Suppressor macrophage (primary cell): ENCODE data around the gene RBMS1.

Experiments
- DNase-seq, 4 experiments: peaks; one replicate each; pipeline ENCODE4 v3.0.0-alpha.2; 2020 to 2022

The RBMS1 gene

DNA sequence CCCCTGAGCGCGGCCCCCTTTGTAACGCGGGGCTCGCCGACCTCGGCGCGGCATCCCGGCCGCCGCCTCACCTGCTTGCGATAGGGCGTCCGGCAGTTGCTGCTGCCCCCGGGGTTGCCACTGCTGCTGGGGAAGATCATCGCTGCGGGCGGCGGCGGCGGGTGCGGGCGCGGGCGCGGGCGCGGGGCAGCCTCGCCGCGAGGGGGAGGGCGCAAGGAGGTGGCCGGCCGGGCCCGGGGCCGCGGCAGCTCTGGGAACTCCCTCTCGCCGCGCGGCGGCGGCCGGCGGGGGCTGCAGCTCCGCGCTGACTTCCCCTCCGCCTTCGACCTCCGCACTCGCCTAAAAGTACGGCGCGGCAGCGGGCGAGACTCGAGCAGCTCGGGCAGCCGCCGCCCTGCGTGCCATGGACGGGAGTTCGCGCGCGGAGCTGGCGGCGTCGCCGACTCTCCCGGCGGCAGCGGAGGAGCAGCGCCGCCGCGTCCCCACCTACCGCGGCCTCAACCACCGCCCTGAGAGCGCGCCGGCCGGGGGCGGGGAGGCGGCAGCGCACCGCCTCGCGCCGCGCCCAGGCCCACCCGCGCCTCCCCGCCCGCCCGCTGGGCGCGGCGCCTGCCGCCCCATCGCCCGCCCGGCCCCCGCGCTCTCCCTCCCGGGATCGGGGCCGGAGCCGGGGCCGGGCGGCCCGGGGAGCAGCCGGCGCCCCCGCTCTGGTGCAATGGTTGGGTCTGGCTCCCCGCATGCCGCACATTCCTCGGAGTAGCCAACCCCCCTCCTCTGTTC, 86.0 kb downstream of the RBMS1 start:
- peak; percentile 77 to 91 (median 86) for DNase-seq

DNA sequence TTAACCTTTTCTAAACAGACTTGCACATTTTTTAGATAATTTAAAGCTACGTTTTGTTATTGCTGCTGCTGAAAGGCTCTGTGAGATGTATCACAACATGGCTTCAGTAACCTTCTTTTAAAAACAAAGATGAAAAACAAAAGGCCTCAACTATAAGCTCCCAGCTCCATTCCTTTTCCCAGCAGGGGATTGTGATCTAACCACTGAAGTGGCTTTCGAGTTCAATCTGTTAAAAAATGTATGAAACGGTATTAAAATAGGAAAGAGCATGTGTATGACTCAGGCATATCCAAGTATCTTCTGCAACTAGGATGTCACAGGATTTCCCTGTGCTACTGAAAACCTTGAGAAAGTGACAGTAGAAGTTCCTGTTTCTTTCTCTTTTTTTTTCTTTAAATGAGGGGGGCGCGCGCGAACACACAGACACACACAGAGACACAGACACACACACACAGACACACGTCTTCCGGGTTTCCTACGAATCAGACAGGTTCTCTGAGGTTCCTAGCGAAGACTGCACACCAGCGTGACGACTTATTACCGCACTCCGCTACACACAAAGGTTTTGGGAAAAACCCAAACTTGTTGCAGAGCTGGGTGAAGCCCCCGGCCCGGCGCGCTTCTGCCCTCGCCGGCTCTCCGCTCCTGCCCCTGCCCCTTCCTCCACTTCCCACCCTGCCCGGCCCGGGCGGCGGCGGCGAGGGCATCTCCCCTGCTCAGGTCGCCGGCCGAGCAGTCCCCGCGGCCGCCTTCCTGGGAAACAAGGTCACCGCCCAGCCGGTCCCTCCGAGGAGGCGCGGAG, 86.8 kb downstream of the RBMS1 start:
- peak; percentile 80 to 93 (median 88) for DNase-seq

DNA sequence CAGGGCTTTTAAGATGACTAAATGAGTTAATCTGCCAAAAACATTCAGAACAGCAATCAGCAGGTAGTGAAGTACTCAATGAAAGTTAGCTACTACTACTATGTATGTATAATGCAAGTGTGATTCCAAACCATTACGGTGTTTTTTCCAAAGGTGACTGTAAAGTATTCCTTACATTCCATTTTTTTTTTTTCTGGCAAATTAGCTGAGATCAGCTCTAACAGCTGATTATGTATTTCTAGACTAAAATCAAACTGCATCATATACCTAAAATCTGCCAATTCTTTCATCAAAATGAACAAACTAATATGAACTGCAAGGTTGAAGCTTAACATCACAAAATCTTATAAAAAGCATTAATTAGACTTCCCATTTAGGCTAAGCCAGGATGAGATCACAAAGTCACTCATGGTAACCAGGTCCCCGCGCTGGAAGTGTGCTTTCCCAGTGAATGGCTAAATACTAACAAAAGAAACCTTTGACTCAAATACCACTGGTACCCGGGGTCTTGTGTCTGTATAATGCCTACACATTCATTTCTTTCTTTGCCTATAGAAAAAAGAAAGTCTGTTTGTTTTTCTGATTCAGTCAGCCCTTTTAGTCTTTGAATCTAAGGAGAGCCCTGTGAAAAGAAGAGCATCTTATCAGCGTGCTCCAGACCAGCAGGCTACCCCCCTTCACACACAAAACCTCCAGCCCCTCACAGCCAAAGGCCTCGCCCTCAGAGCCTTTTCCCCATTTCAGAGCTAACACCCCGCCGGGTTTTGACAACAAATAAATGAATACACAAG, 88.3 kb downstream of the RBMS1 start:
- DNase-seq: peak in 1 of 4 experiments; percentile 17

DNA sequence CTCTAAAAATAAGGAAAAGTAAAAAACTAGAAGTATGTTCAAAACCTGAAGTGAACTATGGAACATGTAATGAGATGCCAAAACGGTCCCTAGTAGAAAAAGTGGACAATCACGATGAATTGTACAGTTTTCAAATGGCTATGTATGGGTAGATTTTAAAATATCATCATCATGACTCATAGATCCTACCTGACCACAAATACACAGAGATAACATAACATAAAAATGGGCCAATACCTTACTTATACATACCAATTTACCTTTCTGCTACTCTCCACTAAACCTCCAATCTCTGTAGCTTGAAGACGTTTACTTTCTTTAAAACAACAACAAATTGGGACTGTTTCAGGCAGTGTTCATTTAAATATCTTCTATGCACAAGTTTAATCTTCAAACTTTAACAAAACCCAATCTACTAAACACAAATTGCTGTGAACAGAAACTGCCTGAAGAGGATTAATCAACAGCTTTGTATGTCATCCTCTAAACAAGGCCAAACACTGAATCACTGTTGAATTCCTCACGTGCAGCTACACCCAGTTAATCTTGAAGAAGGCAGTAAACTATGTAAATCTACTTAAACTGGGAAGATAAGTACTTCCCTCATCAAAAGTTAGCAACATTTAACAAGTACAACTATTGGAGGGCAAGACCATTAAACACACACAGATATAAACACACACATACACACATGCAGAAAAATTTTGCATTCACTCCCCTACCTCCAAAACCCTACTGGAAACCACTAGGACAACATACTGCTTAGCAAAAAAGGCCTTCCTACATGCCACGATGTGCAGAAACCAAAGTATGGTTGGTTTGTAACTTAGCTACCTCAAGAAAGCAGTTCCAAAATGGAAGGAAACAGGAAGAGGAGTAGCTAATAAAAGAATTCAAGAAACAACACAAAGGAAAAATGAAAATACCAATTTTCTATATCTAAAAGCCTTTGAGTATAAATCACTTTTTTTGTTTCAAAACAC, 90.3 kb downstream of the RBMS1 start:
- DNase-seq: peak in 1 of 4 experiments; percentile 23

DNA sequence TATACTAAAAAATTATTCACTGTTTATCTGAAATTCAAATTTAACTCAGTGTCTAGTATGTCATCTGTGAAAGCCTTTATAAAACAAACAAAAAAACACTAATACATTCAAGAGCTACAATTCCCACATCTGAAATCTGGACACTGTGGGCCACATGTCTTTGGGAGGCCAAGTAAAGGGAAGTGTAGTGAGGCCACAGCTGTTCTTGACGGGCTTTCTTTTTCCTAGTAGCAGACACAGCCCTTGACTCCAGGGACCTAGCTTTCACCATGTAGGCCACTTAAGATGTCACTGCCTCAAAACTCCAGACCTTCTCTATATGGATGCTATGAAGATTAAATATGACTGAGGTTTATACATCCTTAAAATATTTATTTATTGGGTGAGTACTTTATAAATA, 91.1 kb downstream of the RBMS1 start:
- peak in 3 of 4 experiments; percentile 50 to 61 (median 54) for DNase-seq

DNA sequence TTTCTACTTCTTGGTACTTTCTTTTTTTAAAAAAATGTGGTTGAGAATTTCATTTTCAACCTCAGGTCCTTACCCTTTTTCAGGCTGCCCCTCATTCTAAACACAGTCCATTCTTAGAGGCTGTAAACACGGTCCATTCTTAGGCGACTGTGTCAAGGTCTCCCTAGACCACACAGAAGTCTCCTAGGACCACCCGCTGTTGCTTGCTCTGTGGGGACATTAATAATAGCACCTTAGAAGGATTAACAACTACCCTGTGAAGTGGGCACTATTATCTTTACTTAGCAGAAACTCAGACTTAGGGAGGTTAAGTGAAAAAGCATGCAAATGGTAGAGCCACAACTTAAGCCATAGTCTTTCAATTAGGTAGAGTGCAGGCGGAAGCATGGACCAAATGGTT, 91.7 kb downstream of the RBMS1 start:
- no peak for DNase-seq

DNA sequence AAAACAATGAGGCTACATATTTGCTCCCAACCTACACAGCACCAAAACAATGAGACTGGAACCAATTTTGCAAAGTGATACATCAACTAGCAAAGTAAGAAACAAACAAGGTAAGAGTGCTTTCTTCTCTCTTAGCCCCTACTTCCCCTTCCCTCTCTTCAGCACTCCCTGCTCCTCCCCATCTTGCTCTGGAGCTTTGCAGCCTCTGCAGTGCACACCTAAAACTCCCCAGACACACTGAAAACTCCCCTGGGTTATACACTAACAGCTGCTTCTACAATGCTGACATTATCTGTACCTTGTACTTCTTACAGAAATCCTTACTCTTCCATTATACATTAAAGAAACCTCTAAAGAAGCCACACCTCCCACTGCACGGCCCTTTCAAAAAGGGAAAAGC, 93.7 kb downstream of the RBMS1 start:
- DNase-seq: no peak

DNA sequence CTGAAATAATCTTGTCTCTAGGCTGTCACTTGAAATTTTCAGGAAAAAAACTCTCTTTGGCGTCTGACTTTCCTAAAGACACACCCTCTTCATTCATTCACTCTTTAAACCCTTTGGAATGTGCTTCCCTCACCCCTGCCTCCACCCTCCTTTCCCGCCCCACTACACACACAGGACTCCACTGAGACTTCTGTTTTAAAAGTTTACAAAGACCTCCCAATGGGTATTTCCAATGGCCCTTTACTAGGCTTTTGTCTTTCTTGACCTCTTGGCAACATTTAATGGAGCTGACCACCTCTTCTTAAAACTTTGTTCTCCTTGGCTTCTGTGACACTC, 96.1 kb downstream of the RBMS1 start:
- DNase-seq: no peak

DNA sequence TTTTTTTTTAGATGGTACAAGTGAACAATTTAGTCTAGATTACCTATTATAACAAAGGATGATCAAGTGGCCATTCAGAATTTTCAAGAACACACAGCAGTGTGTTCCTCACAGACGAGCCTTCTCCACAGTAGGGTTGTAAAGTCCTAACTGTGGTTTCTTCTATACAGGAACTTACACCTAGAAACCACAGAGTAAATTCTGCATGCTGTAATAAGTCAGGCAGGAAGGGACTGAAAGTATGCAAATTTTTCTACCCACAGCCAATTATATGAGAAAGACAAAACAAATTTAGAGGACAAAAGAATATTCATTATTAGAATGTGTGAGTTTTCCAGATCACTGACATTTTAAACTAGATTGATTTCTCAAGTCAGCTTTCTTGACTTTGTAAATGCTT, 99.5 kb downstream of the RBMS1 start:
- peak in 2 of 4 experiments; percentile 27 to 29 for DNase-seq

DNA sequence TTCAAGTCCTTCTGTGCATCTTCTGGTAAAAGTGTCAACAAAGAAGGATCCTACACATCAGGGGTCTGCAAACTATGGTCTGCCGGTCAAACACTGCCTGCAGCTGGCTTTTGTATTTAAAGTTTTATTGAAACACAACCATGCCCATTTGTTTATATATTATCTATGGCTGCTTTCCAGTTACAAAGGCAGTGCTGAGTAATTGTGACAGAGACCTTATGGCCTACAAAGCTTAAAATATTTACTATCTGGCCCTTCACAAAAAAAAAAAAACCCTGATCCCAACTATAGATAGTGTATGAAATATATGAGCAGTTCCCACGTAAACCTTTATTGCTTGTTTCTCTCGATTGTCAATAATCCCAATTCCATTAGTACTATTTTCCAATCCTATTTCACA, 101.4 kb downstream of the RBMS1 start:
- DNase-seq: no peak

DNA sequence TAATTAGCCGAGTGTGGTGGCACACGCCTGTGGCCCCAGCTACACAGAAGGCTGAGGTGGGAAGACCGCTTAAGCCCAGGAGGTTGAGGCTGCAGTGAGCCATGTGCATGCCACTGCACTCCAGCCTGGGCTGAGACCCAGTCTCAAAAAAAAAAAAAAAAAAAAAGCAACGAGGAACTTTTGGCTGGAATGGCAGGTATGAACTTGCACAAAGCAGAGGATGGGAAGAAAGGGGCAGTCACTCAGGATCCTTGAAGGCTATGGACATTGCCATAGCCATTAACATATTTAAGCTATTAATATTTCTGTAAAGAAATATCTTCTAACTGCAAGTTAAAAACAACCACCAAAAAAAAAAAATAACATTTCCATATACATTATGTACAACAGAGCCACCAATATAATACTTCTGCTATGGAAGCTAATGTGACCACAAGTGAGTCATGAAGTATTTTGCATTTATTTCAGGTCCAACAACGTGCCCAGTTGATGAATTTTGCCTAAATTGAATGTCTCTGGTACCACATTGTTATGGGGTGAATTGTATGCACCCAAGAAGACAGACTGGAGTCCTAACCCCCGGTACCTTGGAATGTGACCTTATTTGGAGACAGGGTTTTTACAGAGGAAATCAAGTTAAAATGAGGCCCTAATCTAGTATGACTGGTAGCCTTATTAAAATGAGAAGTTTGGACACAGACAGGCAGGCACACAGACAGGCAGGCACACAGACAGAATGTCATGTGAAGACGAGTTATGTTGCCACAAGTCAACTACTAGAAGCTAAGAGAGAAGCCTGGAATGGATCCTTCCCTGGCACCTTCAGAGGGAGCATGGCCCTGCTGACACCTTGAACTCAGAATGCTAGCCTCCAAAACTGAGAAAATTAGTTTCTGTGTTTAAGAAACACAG, 102.8 kb downstream of the RBMS1 start:
- DNase-seq: peak in 3 of 4 experiments; percentile 42 to 63 (median 51)

DNA sequence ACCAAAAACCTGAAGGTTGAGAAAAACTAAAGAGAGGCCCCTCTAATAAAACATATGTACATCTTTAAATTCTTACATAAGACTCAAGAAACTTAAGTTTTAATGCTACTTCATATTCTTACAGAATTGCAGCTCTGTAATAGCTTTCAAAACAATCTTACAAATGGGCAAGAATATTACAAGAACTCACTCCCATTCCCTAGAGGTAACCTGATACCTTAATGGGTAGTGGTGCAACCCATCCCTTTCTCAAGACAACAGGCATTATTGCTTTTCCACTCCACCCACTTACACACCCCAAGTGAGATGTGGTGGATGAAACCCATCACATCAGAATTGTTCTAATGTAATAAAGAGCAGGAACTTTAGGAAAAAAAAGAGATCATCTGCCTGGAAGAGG, 103.7 kb downstream of the RBMS1 start:
- no peak for DNase-seq

DNA sequence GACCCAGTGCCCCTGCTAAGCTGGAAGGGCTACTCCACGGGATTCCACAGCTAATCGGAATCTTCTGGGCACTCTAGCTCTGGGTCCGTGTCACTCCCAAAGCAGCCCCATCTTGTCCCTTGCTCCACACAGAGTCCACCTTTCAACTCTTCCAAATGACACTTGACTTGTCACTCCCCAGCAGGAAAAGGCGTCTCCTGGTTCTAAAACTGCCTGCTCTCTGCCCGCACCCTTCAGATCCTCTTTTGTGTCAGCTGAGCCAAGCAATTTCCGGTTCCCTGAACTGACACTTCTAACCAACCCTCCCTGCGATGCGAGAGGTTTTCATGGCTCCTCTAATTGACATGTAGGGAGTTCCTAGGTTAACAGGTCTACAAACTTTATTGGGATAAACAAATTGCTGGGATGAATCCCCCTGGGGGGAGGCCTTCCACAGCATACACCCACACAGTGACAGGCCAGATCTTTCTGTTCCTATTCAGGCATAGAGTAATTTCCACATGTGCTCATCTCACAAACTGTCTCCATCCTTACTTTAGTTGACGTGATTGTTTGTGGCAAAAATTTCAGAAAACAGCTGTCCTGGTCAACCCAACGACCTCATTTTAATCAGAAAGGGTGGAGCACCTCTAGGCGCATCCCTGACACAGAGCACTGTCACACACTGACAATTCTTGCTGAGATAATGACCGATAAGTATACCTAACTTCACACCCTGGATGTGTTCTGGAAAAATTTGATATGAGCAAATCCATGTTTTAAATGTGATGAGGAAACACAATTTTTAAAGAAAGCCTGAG, 104.9 kb downstream of the RBMS1 start:
- DNase-seq: peak; percentile 77 to 88 (median 84)

DNA sequence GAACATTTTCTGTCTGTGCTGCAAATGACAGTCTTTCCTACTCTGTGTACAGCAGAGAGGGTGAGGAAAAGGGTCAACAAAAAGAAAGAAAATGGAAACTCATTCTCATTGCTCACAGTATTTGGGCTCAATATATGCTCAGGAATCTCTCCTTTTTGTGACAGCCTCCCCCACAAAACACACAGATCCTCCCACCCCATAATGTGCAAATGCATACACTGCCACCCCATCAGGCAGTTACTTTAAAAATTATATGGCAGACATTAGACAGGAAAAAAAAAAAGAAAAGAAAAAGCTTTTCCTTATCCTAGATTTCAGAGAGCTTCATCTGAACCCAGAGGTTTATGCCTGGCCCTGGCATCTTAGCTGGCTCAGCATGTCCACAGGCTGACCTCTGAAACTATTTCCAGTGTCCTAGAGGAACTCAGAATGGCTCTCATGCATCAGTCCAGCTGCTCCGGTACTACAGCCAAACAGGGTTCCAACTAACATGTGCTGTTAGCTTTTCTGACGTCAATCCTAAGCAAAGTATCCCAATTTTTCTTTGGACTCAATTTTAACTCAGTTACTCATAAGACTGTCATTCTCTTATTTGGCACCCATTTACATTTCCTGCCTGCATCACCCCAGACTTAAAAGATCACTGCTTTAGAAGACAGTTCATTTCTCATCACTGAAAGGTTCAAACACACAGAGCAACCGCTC, 105.9 kb downstream of the RBMS1 start:
- peak; percentile 38 to 67 (median 57) for DNase-seq

DNA sequence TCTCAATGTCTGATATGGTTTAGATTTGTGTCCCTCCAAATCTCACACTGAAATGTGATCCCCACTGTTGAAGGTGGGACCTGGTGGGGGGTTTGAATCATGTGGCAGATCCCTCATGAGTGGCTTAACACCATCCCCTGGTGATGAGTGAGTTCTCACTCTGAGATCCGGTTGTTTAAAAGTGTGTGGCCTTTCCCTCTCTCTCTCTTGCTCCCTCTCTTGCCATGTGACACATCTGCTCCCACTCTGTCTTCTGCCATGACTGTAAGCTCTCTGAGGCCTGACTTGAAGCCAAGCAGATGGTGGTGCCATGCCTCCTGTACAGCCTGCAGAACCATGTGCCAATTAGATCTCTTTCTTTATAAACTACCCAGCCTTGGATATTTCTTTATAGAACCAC, 108.8 kb downstream of the RBMS1 start:
- DNase-seq: no peak

DNA sequence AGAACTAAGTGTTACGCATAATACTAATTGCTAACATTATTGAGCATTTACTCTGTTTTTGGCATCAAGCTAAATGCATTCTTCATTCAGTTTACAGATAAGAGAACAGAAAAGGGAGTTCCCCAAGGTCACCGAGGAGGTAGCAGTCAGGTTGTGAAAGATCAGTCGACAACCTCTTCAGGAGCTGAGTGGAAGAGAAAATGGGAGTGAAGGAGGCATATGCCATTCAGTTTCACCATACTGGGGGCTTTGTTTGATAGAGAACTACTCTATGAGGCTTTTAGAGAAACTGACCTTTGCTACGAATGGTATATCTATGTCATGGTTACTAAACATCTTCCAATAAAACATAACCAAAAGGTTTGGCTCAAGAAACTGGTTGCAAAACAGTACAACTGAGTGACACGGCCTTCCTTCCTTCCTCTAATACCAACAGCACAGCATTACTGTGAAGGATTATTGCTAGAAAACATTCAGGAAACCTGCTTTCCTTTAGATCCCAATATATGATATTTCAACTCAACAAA, 112.1 kb downstream of the RBMS1 start:
- DNase-seq: peak; percentile 52 to 78 (median 62)

DNA sequence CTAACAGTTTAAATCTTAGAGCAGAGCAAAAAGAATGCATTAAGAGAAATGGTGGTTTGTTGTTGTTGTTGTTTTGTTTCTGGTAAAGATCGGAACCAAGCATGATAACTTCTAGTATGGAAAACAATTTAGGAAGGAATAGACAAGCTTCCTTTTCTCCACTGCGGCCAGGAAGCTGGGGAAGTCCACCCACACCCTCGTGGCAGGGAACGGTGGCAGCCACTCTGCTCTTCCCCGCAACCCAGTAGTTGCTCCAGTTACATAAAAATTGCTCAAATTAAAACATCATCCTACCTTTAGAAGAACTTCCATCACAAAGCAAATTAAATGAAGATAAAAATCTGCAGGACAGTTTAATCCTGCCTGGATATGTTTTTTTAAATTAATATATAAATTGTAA, 113.0 kb downstream of the RBMS1 start:
- peak; percentile 49 to 84 (median 74) for DNase-seq

DNA sequence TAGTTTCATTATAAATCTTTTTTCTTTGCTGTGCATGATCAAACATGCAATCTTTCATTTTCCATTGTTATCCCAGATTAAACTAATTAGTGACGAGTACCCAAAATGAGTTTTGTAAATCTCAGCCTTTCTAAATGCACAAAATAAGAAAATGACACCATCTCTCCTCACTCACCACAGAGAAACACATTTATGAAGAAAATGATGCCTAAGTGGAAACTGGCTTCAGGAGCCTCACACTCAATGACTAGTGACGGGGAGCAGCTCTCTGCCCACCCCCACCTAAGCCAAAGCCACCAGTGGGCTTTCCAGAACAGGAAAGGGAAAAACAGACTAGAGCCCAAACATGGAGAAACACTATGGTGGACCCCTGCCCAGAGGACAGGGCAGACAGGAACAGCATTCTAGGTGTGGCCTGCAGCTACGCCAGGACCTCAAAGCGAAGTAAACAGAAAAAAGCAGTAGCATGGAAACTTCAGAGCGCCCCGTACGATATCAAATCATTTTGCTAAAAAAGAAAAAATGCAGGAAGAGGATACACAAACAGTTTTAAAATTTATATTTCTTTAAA, 113.5 kb downstream of the RBMS1 start:
- DNase-seq: no peak

DNA sequence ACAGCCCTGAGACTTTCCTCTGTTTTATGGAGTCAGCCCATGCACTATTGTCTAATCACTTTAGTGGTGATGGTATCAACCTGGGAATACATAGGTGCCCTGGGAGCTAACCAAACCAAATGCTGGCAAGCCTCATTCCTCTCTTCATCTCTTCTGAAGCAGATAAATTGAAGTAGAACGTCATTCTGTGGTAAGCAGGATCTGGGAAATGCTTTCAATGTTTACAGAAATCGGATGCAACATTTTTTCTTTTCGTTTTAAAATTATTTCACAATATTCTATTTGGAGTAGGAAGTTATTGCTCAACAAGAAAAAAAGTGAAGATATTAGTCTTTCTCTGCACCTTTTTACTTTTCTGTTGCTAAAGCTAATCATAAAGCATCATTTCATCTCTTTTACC, 114.2 kb downstream of the RBMS1 start:
- peak in 2 of 4 experiments; percentile 65 to 73 for DNase-seq
